Keratinocyte (primary cell): ENCODE data around the gene IGFBP4.

ENCODE experiments used
- CTCF ChIP-seq, 3 experiments: IDR thresholded peaks in 1 of 3; conservative IDR thresholded peaks in 1 of 3; optimal IDR thresholded peaks in 1 of 3; 2 replicates in 2 of 3; 3 replicates in 1 of 3; pipeline versions ENCODE3 to v1.5.1; 2011; ENCODE audit warnings: low read length in 3 of 3, mild to moderate bottlenecking in 3 of 3, moderate library complexity in 2 of 3, control low read depth in 1 of 3, inconsistent platforms in 1 of 3; ENCODE audit not compliant: insufficient read depth in 2 of 3; ENCODE audit errors: extremely low read depth in 1 of 3
- EZH2 ChIP-seq: IDR thresholded peaks from one replicate; pipeline ENCODE4 v1.6.1; 2012; ENCODE audit warnings: inconsistent platforms, mild to moderate bottlenecking, low read length, moderate library complexity

DNA sequence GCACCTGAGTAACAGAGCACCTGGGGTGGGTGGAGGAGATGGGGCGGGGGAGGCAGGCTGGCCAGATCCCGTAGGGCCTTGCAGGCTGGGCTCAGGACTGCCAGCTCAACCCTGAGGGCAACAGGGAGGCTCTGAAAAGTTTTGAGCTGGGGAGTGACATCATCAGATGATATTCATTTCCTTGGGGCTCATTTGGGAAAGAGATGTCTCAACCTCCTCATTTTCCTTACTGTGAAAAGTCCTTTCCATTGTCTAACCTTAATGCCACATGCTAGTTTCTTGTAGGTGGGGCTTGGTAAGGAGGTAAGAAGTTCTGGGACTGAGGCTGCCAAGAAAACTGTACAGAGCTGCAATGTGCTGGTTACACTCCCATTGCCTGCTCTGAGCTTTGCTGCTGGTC lies 54.4 kb downstream of the IGFBP4 start:
- no peak for TF ChIP-seq EZH2
- no peak for TF ChIP-seq CTCF (optimal IDR thresholded peaks at IDR 0.05 in 1 of 3, IDR thresholded peaks at IDR 0.05 in 1 of 3, conservative IDR thresholded peaks at IDR 0.05 in 1 of 3; ENCODE audit: extremely low read depth in 1 of 3, insufficient read depth in 2 of 3, low read length in 3 of 3)
